GM21528 (cell line): ENCODE measurements around the gene EDNRA.
A peak's percentile ranks its signal among the peaks of the same experiment; 100 is the strongest.

Source experiments
- ATAC-seq: cut with Tn5 transposase; IDR thresholded peaks from one replicate; pipeline ENCODE4 v1.9.1; 2021; ENCODE audit warnings: mild to moderate bottlenecking, moderate library complexity; ENCODE audit not compliant: unreplicated experiment, low FRiP score

The EDNRA gene

GRCh38 chr4:147494301-147494700 lies 13.4 kb downstream of the EDNRA start:
- ATAC-seq, result no peak

DNA sequence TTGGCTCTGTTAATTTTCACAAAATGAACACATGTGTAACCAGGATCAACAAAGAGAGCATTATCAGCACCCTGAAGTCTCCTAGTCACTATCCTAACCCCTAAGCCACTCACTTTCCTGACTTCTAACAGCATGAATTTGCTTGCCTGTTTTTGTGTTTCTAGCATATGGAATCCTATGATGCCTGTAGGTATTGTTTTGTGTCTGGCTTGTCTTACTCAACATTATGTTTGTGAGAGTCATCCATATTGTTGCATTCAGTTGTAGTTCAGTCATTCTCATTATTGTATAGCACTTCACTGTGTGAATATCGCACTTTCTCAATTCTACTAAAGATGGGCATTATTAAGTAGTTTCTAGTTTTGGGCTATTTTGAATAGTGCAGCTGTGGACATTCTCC lies 15.6 kb downstream of the EDNRA start:
- ATAC-seq, result no peak

GRCh38 chr4:147498031-147498660 lies 17.2 kb downstream of the EDNRA start:
- ATAC-seq, result no peak

- no peak for ATAC-seq
Observed at GRCh38 chr4:147508346-147508745, 27.4 kb downstream of the EDNRA start.

DNA sequence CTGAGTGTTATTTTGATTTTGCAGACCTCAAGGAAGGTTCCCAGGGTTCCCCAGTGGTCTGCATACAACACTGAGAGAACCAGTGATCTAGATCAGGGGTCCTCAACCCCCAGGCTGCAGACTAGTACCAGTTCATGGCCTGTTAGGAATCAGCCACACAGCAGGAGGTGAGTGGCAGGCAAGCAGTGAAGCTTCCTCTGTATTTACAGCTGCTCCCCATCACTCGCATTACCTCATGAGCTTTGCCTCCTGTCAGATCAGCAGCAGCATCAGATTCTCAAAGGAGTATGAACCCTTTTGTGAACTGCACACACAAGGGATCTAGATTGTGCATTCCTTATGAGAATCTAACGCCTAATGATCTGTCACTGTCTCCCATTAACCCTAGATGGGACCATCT lies 28.5 kb downstream of the EDNRA start:
- ATAC-seq, result no peak

DNA sequence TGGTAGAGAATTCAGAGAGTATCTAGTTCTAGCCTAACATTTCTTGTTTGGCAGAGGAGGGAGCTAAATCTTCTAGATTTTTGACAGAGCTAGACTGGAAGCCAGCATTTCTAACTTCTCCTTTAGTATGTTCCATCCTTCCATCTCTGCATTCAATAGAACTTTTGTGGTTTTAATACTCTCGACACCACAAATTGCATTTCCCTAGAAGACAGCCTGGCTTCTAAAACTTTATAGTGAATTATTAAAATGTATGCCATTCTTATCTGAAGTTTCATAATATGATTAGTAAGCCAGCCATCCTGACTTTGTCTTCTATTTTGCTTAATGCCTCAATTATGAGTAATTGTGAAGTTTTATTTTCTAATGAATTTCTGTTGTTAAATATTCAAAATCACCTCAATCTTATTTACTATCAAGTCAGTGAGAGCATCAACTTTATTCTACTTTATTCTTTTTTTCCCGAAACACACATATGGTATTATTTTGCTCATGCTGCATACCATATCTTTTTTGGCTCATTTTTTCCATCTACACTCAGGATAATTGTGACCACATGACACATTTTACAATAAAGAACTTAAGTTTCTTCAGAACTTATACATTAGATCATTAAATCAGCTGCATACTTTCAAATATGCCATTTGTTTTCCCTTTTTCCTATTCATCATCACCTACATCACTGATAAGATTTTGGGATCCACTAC lies 30.2 kb downstream of the EDNRA start:
- ATAC-seq, result no peak

- no peak for ATAC-seq
Observed at GRCh38 chr4:147513091-147513490, 32.2 kb downstream of the EDNRA start.

DNA sequence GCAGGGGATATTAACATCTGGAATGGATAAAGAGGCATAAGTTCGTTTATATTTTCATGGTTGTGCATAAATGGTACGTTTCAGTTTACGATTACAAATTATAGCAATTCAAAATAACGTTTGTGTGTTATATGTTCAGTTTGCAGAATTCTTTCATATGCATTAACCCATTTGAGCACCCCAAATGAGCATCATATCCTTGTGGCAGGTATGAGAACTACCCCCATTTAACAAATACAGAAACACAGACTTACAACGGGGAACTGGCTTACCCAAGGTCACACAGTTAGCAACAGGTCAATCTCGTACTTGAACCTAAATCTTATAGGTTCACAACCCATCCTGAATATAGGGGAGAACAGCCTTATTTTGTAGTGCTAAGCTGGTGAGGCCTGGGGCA lies 33.1 kb downstream of the EDNRA start:
- no peak for ATAC-seq

GRCh38 chr4:147515220-147515936 lies 34.5 kb downstream of the EDNRA start:
- no peak for ATAC-seq

DNA sequence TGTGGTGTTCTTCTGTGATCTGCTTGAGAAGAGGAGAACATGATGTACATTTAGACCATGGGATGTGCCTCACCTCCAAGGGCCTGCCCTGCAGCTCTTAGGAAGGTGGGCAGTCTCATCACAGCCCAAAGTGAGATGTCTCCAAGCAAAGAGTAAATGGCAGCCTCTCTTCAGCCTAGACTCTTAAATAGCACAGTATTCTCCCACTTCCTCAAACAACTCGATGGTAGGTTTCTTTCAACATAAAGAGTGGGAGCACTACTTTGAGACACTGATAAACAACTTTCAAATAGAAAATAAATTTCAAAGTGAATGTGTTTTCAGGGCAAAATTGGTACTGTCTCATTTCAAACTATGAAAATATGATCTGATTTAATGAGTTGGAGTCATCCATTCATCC lies 35.2 kb downstream of the EDNRA start:
- no peak for ATAC-seq

DNA sequence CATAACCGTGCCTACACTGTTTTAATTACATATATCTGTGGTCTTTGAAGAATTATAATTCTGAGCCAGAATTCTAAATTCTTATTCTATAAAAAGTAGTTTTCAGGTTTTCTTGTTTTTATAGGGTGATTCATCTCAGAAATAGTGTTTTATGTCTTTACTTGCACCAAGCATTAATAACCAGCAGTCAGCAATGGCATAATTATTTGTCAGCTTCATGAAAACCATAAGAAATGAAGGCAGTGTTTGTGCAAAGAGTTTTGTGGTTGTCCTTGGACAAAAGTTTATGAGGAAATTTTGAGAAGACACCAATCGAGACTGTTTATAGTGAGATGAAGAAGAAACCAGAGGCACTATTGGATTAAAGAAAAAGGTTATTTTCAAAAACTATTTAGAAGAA lies 37.2 kb downstream of the EDNRA start:
- ATAC-seq, result no peak

DNA sequence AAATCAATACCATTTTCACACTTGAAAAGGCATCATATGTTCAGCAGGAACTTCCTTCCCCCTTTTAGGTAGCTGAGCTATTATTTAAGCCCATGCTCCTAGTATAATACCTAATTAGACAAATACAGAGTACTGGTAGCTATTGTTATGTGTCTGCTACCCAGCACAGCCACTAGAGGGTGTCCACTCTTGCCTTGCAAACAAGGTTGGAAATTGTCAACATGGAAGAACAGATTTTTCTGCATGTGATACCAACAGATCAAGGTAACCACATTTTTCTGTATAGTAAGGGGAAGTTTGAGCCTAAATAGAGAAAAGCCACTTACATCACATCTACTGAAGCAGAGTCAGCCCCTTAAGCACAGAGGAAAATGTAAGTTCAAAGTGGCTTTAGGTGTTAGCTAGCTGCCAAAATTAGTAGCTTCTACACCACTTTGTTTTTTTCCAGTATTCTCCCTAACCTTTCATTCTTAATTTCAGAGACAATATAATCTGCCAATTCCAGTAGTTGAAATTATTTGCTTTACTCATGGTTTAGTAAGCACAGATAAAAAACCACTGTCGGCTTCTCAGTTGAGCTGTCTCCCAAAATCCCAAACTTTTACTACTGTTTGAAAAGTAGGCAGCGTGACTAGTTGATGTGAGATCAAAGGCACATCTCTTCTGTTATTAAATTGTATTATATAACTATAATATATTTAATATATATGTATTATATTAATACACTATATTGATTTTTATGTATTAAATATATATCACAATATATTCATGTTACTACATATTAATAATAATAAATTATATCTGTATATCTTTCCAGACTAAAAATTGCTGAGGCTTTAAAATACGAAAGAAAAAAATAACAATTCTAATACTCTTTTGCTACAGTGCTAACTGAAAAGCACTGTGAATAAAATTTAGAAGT lies 38.2 kb downstream of the EDNRA start:
- peak; percentile 90 for ATAC-seq

DNA sequence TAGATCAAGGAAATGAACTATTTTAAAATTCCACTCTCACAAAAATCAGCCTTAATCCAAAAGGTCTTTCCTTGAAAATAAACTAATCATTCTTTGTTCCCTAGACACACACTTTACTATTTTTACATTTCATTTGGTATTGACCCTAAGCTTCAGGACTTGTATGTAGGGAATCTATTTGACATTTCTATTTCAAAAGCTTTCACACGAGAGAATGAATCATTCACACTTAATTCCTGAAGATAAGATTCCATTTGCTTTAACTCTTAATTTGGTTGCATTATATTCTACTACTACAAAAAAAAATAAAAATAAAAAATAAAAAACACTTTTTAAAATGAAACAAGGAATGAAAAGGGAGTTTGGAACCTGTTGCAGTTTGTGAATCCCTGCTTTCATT lies 43.7 kb downstream of the EDNRA start:
- no peak for ATAC-seq

GRCh38 chr4:147525494-147526271 lies 44.8 kb downstream of the EDNRA start:
- ATAC-seq, result no peak

GRCh38 chr4:147526272-147526654 lies 45.4 kb downstream of the EDNRA start:
- ATAC-seq, result no peak

DNA sequence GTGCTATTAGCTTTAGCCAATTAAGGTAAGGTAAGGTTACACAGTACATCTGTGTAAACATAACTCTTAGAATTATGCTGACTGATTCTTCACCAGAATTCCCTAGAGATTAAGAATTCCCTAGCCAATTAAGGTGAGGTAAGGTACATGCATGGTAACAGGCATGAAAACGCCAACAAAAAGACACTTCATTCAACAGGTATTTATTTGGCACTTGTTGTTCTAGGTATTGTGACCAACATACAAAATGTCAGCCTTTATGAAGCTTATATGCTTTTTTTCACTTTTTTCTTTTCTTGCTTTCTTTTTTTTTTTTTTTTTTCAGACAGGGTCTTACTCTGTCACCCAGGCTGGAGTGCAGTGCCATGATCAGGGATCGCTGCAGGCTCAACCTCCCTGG lies 47.2 kb downstream of the EDNRA start:
- no peak for ATAC-seq

GRCh38 chr4:147530134-147530533 lies 49.2 kb downstream of the EDNRA start:
- no peak for ATAC-seq

DNA sequence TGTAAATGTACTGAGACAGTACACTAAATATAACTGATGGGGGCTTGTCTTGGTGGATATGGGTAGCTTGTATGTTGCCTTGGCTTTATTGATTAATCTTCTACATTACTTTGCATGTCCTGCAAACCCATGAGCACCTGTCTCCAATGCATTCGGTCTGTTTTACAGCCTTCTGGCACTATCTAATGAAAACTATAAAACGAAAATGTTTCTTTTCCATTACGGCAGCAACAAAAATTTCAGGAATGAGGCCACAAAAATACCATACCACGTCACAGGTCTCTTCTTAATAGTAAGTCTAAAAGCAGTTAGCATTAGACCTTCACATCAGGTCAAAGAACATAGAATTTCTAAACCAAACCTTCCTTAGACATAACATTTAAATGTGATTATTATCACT lies 49.8 kb downstream of the EDNRA start:
- ATAC-seq, result no peak

DNA sequence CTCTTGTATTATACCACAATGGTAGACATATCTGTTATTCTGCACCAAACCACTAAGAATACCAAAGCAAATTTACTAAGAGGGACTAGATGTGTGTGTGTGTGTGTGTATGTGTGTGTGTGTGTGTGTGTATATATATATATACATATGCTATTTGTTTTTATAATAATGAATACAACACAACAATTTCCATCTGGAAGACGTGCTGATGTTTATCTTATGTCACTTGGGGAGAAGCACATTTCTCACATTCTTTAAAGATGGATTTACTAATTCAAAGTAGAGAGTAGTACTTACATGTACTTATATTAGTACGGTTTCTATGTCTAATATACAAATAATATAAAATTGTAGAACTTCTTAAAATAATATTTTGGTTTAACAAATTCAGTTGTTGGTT lies 52.0 kb downstream of the EDNRA start:
- no peak for ATAC-seq

DNA sequence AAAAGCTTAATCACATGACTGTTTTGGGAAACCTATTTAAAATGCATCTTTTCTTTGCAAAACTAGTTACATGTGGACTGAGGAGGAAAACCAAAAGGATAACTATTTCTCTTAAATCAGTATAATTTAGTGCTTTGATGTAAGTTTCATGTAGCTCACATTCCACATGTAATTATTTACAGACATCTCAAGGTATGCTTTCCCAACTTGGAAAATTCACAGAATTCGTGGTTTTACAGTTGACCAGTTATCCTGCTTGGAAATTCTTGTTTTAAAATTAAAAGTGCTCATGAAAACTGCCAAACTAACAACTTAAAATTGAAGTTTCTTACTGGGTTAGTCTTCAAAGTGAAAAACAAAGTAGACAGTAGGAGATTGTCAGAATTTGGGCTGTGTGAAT lies 52.4 kb downstream of the EDNRA start:
- no peak for ATAC-seq
